ENCODE measurements around the gene PRKAA1.
"Not testable (repeated sequence)": the region's sequence is repeated elsewhere in the genome, so short reads cannot be mapped to it uniquely, and the experiment has no call there.

Gene PRKAA1

GRCh38 chr5:40829748-40830533, 31.8 kb upstream of the PRKAA1 start:
- FAIRE-seq (no peak), DNase-seq (ENCODE audit: insufficient read length, low spot score) (no peak)
- no peak for TF ChIP-seq POLR2A (IDR thresholded peaks at IDR 0.05; ENCODE audit: low read depth, low read length)

- TF ChIP-seq POLR2A (IDR thresholded peaks at IDR 0.05; ENCODE audit: low read depth, low read length), result no peak
- DNase-seq (ENCODE audit: insufficient read length, low spot score) (no peak), FAIRE-seq (no peak)
Measured at GRCh38 chr5:40828690-40829661, 30.8 kb upstream of the PRKAA1 start.

- FAIRE-seq (no peak), DNase-seq (ENCODE audit: insufficient read length, low spot score) (no peak)
- no peak for TF ChIP-seq POLR2A (IDR thresholded peaks at IDR 0.05; ENCODE audit: low read depth, low read length)
Measured at GRCh38 chr5:40828021-40828631, 30.0 kb upstream of the PRKAA1 start.

- FAIRE-seq, result no peak
- DNase-seq (ENCODE audit: insufficient read length, low spot score), result no peak
- no peak for TF ChIP-seq POLR2A (IDR thresholded peaks at IDR 0.05; ENCODE audit: low read depth, low read length)
Measured at GRCh38 chr5:40827188-40827977, 29.2 kb upstream of the PRKAA1 start.

- DNase-seq (ENCODE audit: insufficient read length, low spot score) (no peak), FAIRE-seq (no peak)
- TF ChIP-seq POLR2A (IDR thresholded peaks at IDR 0.05; ENCODE audit: low read depth, low read length), result no peak
Measured at GRCh38 chr5:40826489-40827187, 28.5 kb upstream of the PRKAA1 start.

- not testable (repeated sequence) for DNase-seq (ENCODE audit: insufficient read length, low spot score); FAIRE-seq
Measured at GRCh38 chr5:40825461-40826043, 27.4 kb upstream of the PRKAA1 start.

- TF ChIP-seq POLR2A (IDR thresholded peaks at IDR 0.05; ENCODE audit: low read depth, low read length), result no peak
- FAIRE-seq, result peak; percentile 20
- no peak for DNase-seq (ENCODE audit: insufficient read length, low spot score)
Measured at GRCh38 chr5:40823459-40823858, 25.3 kb upstream of the PRKAA1 start.

- FAIRE-seq, result no peak
Measured at GRCh38 chr5:40813698-40814281, 15.6 kb upstream of the PRKAA1 start.

GRCh38 chr5:40812125-40812524, 14.0 kb upstream of the PRKAA1 start:
- FAIRE-seq, result no peak
- TF ChIP-seq POLR2A (IDR thresholded peaks at IDR 0.05; ENCODE audit: low read depth, low read length), result no peak
- DNase-seq (ENCODE audit: insufficient read length, low spot score), result no peak

More at GRCh38 chr5:40813698-40814281, 15.6 kb upstream of the PRKAA1 start:
- TF ChIP-seq POLR2A (IDR thresholded peaks at IDR 0.05; ENCODE audit: low read depth, low read length), result no peak
- no peak for DNase-seq (ENCODE audit: insufficient read length, low spot score)

- no peak for FAIRE-seq
- no peak for DNase-seq (ENCODE audit: insufficient read length, low spot score)
- no peak for TF ChIP-seq POLR2A (IDR thresholded peaks at IDR 0.05; ENCODE audit: low read depth, low read length)
Measured at GRCh38 chr5:40801771-40802562, 3.8 kb upstream of the PRKAA1 start.

- FAIRE-seq, result no peak
- no peak for DNase-seq (ENCODE audit: insufficient read length, low spot score)
- TF ChIP-seq POLR2A (IDR thresholded peaks at IDR 0.05; ENCODE audit: low read depth, low read length), result no peak
Measured at GRCh38 chr5:40799258-40799657, 1.1 kb upstream of the PRKAA1 start.

Data from H54 (cell line).